Thyroid gland (tissue), 4 donors: ENCODE data around the gene KATNAL1.

ENCODE experiments used
- POLR2A ChIP-seq, 2 donors: fragments of 450-650 bp; IDR thresholded peaks; one replicate each; pipeline ENCODE4 v1.6.1; 2017; ENCODE audit warnings: antibody characterized with exemption in 2 of 2, mild to moderate bottlenecking in 2 of 2, moderate library complexity in 1 of 2
- TF ChIP-seq, protein P1 (sequence below), 6 experiments: fragments of 200-600 bp in 3 of 6; fragments of 450-650 bp in 3 of 6; sonication (generic) in 3 of 6; IDR thresholded peaks; one replicate each; pipeline ENCODE4 v1.5.1; 2016 to 2019; ENCODE audit warnings: antibody characterized with exemption in 6 of 6, mild to moderate bottlenecking in 2 of 6, inconsistent platforms in 1 of 6, moderate library complexity in 1 of 6

DNA sequence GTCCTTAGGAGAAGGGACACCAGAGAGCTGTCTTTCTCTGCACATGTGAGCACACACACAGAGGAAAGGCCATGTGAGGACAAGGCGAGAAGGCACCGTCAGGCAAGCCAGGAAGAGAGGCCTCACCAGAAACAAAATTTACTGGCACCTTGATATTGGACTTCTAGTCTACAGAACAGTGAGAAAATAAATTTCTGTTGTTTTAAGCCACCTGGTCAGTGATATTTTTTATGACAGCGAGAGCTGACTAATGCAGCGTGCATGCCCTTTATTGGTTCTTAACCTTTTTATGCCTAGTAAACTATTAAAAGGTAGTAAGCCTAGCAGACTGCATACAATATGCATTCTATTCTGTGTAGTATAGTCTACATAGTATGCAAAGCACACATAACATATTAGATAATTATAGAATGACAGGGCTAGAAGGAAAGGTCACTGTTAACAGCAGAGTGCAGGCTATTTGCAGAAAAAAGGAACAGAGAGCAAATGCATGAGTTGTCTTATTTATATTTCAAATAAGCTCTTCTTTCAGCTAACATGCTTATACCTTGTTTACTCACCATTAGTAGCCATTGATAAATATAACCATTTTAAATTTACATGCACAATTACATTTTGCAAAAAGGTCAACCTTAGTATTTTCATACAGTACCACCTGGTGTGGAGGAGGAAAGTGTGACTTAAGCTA lies 25.2 kb upstream of the KATNAL1 start:
- TF ChIP-seq, protein P1, sequence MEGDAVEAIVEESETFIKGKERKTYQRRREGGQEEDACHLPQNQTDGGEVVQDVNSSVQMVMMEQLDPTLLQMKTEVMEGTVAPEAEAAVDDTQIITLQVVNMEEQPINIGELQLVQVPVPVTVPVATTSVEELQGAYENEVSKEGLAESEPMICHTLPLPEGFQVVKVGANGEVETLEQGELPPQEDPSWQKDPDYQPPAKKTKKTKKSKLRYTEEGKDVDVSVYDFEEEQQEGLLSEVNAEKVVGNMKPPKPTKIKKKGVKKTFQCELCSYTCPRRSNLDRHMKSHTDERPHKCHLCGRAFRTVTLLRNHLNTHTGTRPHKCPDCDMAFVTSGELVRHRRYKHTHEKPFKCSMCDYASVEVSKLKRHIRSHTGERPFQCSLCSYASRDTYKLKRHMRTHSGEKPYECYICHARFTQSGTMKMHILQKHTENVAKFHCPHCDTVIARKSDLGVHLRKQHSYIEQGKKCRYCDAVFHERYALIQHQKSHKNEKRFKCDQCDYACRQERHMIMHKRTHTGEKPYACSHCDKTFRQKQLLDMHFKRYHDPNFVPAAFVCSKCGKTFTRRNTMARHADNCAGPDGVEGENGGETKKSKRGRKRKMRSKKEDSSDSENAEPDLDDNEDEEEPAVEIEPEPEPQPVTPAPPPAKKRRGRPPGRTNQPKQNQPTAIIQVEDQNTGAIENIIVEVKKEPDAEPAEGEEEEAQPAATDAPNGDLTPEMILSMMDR (IDR thresholded peaks at IDR 0.05), result no peak
- no peak for TF ChIP-seq POLR2A (IDR thresholded peaks at IDR 0.05)
